Dendritic cell treated with granulocyte-macrophage colony-stimulating factor and Interleukin-4, amounts not matched to agents 40 ng/mL and 50 ng/mL, for 4 days (primary cell): Measurements from ENCODE around the gene HEY2.
"Not testable (repeated sequence)": the region's sequence is repeated elsewhere in the genome, so short reads cannot be mapped to it uniquely, and the experiment has no call there.

Experiments
- H3K27ac Mint-ChIP-seq: one replicate; pipeline ENCODE4 v1.8.0; 2022; ENCODE audit warnings: mild to moderate bottlenecking, mixed read lengths
- H3K27me3 Mint-ChIP-seq: one replicate; pipeline ENCODE4 v1.8.0; 2022; ENCODE audit warnings: mild to moderate bottlenecking, mixed read lengths
- H3K36me3 Mint-ChIP-seq: one replicate; pipeline ENCODE4 v1.8.0; 2022; ENCODE audit warnings: low read depth, mixed read lengths
- H3K4me1 Mint-ChIP-seq: one replicate; pipeline ENCODE4 v1.8.0; 2022; ENCODE audit warnings: low read depth, mixed read lengths
- H3K4me3 Mint-ChIP-seq: one replicate; pipeline ENCODE4 v1.8.0; 2022; ENCODE audit warnings: mild to moderate bottlenecking, moderate library complexity, mixed read lengths
- H3K9me3 Mint-ChIP-seq: one replicate; pipeline ENCODE4 v1.8.0; 2022; ENCODE audit warnings: mixed read lengths
- intact Hi-C: fragments of 100-400 bp; cut with micrococcal nuclease; formaldehyde crosslinking; loops from one replicate; pipeline ENCODE4 v1.15.0; 2022

Gene HEY2

DNA sequence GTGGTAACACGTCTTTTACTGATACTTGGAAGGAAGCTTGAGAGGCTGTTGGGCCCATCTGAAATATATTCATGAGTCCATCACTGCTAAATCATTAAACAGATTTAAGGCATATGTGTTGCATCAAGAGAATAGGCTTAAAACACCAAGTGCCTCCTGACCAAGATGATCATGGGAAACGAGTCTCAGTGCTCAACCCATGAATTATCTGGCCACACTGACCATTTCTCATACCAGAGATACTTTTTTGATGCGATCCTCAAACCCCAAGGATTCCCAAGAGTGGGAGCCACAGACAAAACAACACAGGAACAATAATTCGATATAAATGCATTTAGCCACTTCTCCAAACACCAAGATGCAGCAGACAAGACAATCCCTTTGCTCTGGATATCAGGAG is 17.2 kb downstream of the HEY2 start:
- peaks cover 31% of the 10 kb centered on the region for H3K27me3 Mint-ChIP-seq
- no peak overlapping the region for H3K27ac Mint-ChIP-seq
- no peaks in the 10 kb centered on the region for H3K36me3 Mint-ChIP-seq
- intact Hi-C loops = no loop called here
- H3K9me3 Mint-ChIP-seq = no peaks in the 10 kb centered on the region
- H3K4me1 Mint-ChIP-seq = peaks cover 5% of the 10 kb centered on the region
- H3K4me3 Mint-ChIP-seq = no peak overlapping the region

DNA sequence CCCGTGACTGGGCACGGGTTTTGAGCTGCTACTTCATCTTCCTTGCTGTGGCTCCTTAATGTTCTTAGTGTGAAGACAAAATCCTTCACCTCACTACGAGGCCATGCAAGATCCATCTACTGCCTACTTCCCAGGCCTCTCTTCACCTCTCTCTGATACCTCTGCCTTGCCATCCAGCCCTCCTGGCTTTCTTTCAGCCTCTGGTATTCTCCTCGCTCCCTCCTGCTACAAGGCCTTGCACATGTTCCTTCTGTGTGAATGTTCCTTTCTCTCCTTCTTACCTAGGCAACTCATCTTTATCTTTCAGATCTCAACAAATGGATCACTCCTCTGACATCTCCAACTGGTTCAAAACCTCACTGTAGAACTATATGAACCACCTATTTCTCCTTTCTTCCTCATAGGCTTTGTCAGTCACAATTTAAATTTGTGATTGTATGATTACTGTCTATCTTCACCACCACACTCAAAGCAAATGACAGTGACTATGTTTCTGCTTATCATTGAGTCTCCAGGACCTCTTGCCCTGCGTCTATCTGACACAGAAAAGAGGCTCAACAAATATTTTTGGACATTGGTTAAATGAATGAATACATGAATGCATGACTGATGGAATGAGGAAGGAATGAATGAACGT is 19.8 kb downstream of the HEY2 start:
- H3K4me1 Mint-ChIP-seq = peaks cover 5% of the 10 kb centered on the region
- H3K9me3 Mint-ChIP-seq = no peaks in the 10 kb centered on the region
- peaks cover 23% of the 10 kb centered on the region for H3K27me3 Mint-ChIP-seq
- no peak overlapping the region for H3K4me3 Mint-ChIP-seq
- H3K27ac Mint-ChIP-seq = no peak overlapping the region
- no peaks in the 10 kb centered on the region for H3K36me3 Mint-ChIP-seq
- intact Hi-C loops = loop anchor here (1.0 kb wide), 1 partner anchor 455 kb away; no protein-coding TSS in a partner anchor

DNA sequence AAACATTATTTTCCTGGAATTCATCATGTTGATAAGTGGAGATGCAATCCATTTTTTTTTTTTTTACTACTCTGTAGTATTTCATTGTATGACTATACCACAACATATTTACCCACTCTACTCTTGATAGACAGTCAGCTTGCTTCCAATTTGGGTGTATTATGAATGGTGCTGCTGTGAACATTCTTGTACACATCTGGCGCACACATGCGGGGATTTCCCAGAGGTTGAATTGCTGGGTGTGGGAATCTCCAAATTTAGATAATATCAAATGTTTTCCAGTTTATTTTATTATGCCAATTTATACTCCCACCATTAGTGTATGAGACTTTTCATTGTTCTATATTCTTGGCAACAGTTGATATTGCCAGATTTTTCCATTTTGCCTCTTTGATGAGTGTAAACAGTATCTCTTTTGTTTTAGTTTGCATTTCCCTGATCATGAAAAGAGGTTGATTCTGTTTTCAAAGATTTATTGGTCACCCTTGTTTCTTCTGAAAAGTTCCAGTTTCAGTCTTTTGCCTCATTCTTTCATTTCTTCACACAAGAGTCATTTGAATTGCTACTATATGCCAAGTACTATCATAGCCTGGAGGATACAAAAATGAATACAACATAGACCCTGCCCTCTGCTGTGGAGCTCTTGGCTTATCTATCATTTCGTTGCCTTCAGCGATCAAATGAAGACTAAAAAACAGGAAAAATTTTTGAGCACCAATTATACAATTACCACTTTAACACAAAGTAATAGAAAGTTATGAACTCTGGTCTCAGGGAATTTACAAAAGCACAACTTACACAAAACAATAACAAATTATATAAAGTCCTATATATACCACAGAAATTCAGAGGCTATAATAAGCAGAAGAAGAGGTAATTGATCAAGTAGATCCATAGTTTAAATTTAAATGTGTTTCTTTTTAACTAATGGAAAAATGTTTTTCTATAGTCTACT is 24.2 kb downstream of the HEY2 start:
- H3K9me3 Mint-ChIP-seq = no peaks in the 10 kb centered on the region
- peaks cover 22% of the 10 kb centered on the region for H3K27me3 Mint-ChIP-seq
- H3K27ac Mint-ChIP-seq = no peak overlapping the region
- peaks cover 5% of the 10 kb centered on the region for H3K4me1 Mint-ChIP-seq
- no peak overlapping the region for H3K4me3 Mint-ChIP-seq
- intact Hi-C loops = no loop called here
- H3K36me3 Mint-ChIP-seq = no peaks in the 10 kb centered on the region

DNA sequence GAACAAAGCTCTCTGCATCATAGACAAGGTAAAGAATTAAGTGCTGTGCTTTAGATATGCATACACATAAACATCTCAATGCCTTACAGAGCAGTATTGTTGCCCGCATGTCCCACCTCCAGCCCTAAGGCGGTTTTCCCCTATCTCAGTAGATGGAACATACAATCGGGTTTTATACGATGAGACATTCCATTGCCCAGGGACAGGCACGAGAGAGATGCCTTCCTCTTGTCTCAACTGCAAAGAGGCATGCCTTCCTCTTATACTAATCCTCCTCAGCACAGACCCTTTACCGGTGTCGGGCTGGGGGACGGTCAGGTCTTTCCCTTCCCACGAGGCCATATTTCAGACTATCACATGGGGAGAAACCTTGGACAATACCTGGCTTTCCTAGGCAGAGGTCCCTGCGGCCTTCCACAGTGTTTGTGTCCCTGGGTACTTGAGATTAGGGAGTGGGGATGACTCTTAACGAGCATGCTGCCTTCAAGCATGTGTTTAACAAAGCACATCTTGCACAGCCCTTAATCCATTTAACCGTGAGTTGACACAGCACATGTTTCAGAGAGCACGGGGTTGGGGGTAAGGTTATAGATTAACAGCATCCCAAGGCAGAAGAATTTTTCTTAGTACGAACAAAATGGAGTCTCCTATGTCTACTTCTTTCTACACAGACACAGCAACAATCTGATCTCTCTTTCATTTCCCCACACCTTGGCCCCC is 26.8 kb downstream of the HEY2 start:
- H3K27ac Mint-ChIP-seq, H3K4me3 Mint-ChIP-seq, H3K4me1 Mint-ChIP-seq, H3K36me3 Mint-ChIP-seq, intact Hi-C loops, H3K9me3 Mint-ChIP-seq: not testable (repeated sequence)
- peaks cover 22% of the 10 kb centered on the region for H3K27me3 Mint-ChIP-seq

DNA sequence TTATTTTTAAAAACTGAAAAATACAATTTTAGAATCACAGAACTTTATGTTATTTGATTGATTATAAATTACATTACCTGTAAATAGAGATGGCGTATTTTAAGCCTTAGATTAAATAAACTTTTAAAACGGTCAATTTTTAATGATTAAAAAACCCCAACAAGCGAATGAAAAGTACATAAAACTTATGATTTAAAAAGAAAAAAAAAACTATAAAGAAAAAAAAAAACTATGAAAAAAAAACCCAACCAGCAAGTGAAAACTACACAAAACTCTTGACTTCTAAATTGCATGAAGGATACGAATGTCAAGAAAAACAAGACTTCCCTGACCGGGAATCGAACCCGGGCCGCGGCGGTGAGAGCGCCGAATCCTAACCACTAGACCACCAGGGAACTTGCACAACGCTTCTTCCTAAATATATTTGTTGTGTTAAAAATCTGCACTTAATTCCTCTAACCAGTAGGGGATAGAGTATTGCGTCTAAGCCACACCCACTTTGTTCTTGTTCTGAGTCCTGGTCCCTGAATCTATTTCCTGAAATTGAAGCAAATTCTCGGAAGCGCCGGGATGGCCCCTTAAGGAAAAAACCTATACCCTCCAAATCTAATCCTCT is 30.6 kb downstream of the HEY2 start:
- Mint-ChIP-seq H3K36me3 (no peaks in the 10 kb centered on the region), H3K4me1 (no peaks in the 10 kb centered on the region), H3K27ac (no peak overlapping the region), H3K27me3 (peaks cover 18% of the 10 kb centered on the region), H3K4me3 (no peak overlapping the region), H3K9me3 (no peaks in the 10 kb centered on the region)
- intact Hi-C loops = loop anchor here (1.0 to 2.0 kb wide), 2 partner anchors 10 to 177 kb away; partner anchors contain the start of genes HINT3 and NCOA7

DNA sequence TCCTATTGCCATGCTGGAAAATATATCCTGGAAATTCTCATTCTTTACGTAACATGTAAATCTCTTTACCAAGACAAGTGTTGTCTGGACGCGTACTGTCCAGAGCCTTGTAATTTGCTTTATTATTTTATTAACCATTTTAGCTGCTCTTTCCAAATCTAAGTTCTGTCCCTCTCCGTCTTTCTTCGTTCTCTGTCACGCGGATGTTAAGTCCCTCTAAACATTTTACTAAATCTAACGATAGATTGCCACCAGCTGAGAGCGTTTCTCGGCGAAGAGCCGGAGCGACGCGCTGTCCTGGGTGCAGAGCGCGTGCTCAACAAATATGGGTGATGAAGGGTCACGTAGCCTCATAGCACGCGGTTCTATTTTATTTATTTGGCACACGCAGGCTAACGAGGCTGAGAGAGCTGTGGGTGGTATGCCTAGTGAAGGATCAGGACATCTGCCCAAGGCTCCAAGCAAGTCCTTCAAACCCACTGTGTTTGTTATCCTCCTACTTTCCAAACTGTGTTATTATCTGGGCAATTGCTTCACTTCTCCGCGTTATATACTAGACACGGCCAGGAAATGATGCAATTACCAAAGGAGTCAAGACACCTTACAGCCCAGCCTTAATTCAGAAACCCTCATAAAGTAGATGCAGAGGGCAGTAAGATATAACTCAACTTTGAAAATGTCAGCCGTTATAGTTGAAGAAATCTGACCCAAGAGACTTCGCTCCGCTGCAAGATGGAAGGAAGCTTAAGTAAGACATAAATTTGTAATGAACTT is 31.3 kb downstream of the HEY2 start:
- Mint-ChIP-seq H3K4me1 (no peaks in the 10 kb centered on the region), H3K9me3 (no peaks in the 10 kb centered on the region), H3K4me3 (no peak overlapping the region), H3K36me3 (no peaks in the 10 kb centered on the region), H3K27me3 (peaks cover 15% of the 10 kb centered on the region), H3K27ac (no peak overlapping the region)
- intact Hi-C loops = loop anchor here (1.0 to 2.0 kb wide), 2 partner anchors 10 to 176 kb away; partner anchors contain the start of genes HINT3 and NCOA7

DNA sequence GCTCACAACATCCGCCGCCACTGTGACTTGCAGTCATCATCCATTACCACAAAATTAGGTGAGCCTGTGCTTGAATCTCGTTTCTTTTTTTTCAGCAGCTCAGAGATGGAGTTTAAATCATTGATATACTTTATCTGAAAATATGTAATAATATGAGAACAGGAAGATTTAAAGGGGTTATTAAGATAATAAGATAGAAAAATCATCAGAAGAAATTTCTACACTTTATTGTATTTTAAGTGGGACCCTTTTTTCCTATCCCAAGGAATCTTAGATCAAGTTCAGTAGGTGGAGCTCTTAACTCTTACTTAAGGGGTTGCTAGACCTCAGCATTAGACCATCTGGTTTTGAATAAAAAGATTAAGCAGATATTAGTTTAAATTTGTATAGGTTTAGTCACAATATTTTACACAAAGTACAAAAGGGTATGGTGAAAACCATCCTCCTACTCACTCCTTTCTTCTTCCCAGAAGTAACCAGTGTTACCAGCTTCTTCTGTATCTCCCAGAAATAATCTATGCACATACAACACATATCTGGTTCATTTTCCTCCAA is 32.0 kb downstream of the HEY2 start:
- intact Hi-C loops = loop anchor here (2.0 kb wide), 1 partner anchor 175 kb away; the partner anchor contains the start of gene HINT3
- peaks cover 11% of the 10 kb centered on the region for H3K27me3 Mint-ChIP-seq
- no peak overlapping the region for H3K4me3 Mint-ChIP-seq
- no peaks in the 10 kb centered on the region for H3K9me3 Mint-ChIP-seq
- H3K4me1 Mint-ChIP-seq = no peaks in the 10 kb centered on the region
- no peak overlapping the region for H3K27ac Mint-ChIP-seq
- no peaks in the 10 kb centered on the region for H3K36me3 Mint-ChIP-seq

DNA sequence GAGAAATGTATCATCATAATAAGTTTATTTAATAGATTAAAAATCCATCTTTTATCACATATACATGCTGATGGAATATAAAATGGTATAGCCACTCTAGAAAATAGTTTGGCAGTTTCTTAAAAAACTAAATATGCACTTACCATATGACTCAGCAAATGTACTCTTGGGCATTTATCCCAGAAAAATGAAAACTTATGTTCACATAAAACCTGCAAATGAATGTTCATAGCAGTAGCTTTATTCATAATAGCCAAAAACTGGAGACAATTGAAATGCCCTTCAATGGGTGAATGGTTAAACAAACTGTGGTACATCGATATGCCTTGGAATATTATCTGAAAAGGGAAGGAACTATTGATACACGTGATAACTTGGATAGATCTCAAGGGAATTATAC is 34.9 kb downstream of the HEY2 start:
- no peaks in the 10 kb centered on the region for H3K9me3 Mint-ChIP-seq
- peaks cover 2% of the 10 kb centered on the region for H3K4me1 Mint-ChIP-seq
- intact Hi-C loops = no loop called here
- H3K27me3 Mint-ChIP-seq = no peaks in the 10 kb centered on the region
- no peaks in the 10 kb centered on the region for H3K36me3 Mint-ChIP-seq
- H3K4me3 Mint-ChIP-seq = no peak overlapping the region
- no peak overlapping the region for H3K27ac Mint-ChIP-seq

DNA sequence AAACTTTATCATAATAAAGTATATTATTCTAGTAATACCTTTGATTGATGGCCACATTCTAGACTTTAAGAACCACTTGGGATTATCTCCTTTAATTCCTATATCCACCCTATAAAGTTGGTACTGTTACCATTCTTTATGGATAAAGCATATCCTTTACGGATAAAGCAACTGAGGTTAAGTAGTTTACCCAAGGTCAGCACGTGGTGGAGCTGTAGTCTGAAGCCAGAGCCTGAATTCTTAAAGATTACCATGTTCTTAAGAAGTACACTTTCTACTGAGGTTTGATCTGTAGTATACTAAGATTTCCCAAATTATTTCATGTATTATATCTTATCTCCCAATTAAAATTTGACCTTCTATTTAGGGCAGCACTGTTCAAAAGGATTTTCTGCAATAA is 38.4 kb downstream of the HEY2 start:
- H3K36me3 Mint-ChIP-seq = peaks cover 8% of the 10 kb centered on the region
- H3K27ac Mint-ChIP-seq = no peak overlapping the region
- H3K4me3 Mint-ChIP-seq = no peak overlapping the region
- H3K9me3 Mint-ChIP-seq = no peaks in the 10 kb centered on the region
- no peaks in the 10 kb centered on the region for H3K27me3 Mint-ChIP-seq
- intact Hi-C loops = no loop called here
- peaks cover 15% of the 10 kb centered on the region for H3K4me1 Mint-ChIP-seq

DNA sequence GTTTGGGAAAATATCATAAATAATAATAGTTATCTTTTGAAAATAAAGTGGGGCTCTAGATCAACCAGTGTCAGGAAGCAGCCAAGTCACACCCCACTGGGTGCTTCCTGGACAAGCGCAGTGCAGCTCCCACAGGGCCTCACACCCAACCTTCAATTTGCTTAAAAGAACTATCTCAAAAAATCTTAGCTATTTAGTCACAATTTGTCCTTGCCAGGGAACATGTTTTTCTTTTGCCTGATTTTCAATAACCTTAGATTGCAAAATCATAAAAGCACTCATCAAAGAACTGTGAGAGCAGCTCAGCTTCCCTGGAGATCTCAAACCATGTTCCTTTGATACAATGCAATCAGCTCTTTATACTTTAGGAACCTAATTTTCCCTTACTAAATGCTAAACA is 39.7 kb downstream of the HEY2 start:
- intact Hi-C loops = no loop called here
- peak overlapping the region; percentile 97 for H3K27ac Mint-ChIP-seq
- H3K4me3 Mint-ChIP-seq = no peak overlapping the region
- H3K27me3 Mint-ChIP-seq = no peaks in the 10 kb centered on the region
- peaks cover 8% of the 10 kb centered on the region for H3K36me3 Mint-ChIP-seq
- peaks cover 25% of the 10 kb centered on the region for H3K4me1 Mint-ChIP-seq
- no peaks in the 10 kb centered on the region for H3K9me3 Mint-ChIP-seq

DNA sequence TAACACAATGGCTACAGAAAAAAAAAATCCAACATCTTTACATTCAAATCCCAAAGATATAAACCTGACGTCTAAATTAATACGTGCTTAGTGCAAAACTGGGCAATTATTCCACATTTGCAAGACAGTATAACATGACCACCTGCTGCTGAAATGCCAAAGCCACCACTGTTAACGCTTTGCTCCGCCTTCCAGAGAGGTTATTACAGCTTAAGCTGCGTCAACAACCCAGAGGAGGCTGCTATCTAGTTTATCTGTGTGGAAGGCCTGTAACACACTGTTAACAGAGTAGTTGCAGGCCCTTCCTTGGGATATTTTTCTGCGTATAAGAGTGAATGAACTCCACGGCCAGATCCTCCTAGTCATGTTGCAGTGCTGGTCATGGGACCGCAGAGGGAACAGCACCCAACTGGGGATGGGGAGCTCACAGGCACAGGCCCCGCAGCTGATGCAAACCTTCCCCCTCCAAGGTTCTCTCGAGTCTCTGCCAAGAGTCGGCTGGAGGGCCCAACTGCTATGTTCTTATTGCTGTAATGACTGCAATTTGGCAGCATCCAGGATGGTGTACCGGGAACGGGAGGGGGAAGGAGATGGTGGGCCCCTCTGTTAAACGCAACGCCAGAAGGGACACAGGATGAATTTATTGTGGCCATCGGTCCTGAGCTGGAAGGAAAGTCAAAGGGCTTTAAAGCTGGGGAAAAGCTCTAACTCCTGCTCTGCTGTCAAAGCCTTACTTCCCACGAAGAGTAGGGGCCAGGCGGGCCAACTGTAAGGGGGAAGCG is 40.3 kb downstream of the HEY2 start:
- Mint-ChIP-seq H3K27me3 (no peaks in the 10 kb centered on the region), H3K36me3 (peaks cover 8% of the 10 kb centered on the region), H3K4me1 (peaks cover 25% of the 10 kb centered on the region), H3K9me3 (no peaks in the 10 kb centered on the region), H3K27ac (peak overlapping the region; percentile 97), H3K4me3 (peak overlapping the region; percentile 82)
- intact Hi-C loops = loop anchor here (1.0 to 5.0 kb wide), 2 partner anchors 9 to 43 kb away; no protein-coding TSS in a partner anchor
